Thoracic aorta (tissue), 2 donors: ENCODE results near the gene TMC5. TPM values are rescaled to one million over a fixed set of nuclear protein-coding genes. Genes with fewer than 3 reads are reported as not detected.
A peak's percentile ranks its signal among the peaks of the same experiment; 100 is the strongest.

Experiments
- ATAC-seq: fragments of 150-250 bp; one replicate; pipeline ENCODE4 v1.8.0; 2017; ENCODE audit warnings: low read depth; ENCODE audit not compliant: insufficient number of reproducible peaks, low FRiP score
- DNase-seq: peaks from one replicate; pipeline ENCODE4 v3.0.0-alpha.2; 2020; ENCODE audit warnings: low spot score
- H3K27ac ChIP-seq, 2 donors: fragments of 200-600 bp; sonication (generic); 1 replicate in 1 of 2; 2 replicates in 1 of 2; pipeline ENCODE4 v1.5.1; 2016; ENCODE audit warnings: mild to moderate bottlenecking in 2 of 2, moderate library complexity in 2 of 2
- H3K27me3 ChIP-seq: fragments of 200-600 bp; sonication (generic); replicated peaks from 2 replicates; pipeline ENCODE4 v1.6.0; 2016; ENCODE audit warnings: mild to moderate bottlenecking; ENCODE audit not compliant: insufficient read depth
- H3K36me3 ChIP-seq: fragments of 200-600 bp; sonication (generic); one replicate; pipeline ENCODE4 v1.5.1; 2016
- H3K4me1 ChIP-seq, 2 donors: fragments of 200-600 bp; sonication (generic); 1 replicate in 1 of 2; 2 replicates in 1 of 2; pipeline versions ENCODE4 v1.5.1 to v1.6.0; 2016; ENCODE audit warnings: low read depth in 2 of 2, mild to moderate bottlenecking in 1 of 2; ENCODE audit not compliant: control insufficient read depth in 1 of 2
- H3K4me3 ChIP-seq: fragments of 200-600 bp; sonication (generic); 2 replicates; pipeline ENCODE4 v1.5.1; 2016; ENCODE audit warnings: mild to moderate bottlenecking
- H3K9me3 ChIP-seq: fragments of 200-600 bp; sonication (generic); 2 replicates; pipeline ENCODE4 v1.5.1; 2016
- CTCF ChIP-seq: fragments of 200-600 bp; sonication (generic); IDR thresholded peaks from one replicate; pipeline ENCODE4 v1.5.1; 2019; ENCODE audit warnings: antibody characterized with exemption
- total RNA-seq, 2 donors: library from RNA; depleted of rRNA; stranded (reverse); fragments of >200 nt; gene quantifications; one replicate each; pipeline versions ENCODE4 v1.1.0 to v1.2.3, GENCODE V29; 2016

TMC5 gene
- total RNA-seq, 2 donors from 2014 or later = 0.71 TPM; not detected in 1

- Histone ChIP-seq H3K27me3 (no peaks in the 10 kb centered on the region), H3K9me3 (no peaks in the 10 kb centered on the region), H3K4me1 (peaks cover 23 to 58% of the 10 kb centered on the region in 2 donors), H3K27ac (peak within 1 kb of the TSS; percentile 85 to 90), H3K4me3 (peak within 1 kb of the TSS; percentile 83), H3K36me3 (no peaks in the 10 kb centered on the region)
- peak; percentile 22 for TF ChIP-seq CTCF
- ATAC-seq = peak; percentile 87
- DNase-seq = peak; percentile 85
These were observed 104.1 kb downstream of the TMC5 start, which contains the start of gene GDE1 for GRCh38 chr16:19521471-19522396. TSS of gene GDE1 (minus strand) at chr16:19522098. CDS start at chr16:19521964, 134 bp downstream.

- peaks cover 23 to 52% of the 10 kb centered on the region in 2 donors for H3K4me1 ChIP-seq
These were observed 104.7 kb downstream of the TMC5 start for GRCh38 chr16:19522397-19522732.

GRCh38 chr16:19522760-19523159 is 105.1 kb downstream of the TMC5 start:
- no peak for TF ChIP-seq CTCF
- H3K27ac ChIP-seq = peak overlapping the region; percentile 85 to 90

More at GRCh38 chr16:19522397-19522732, 104.7 kb downstream of the TMC5 start:
- ATAC-seq (no peak), DNase-seq (no peak)
- H3K9me3 ChIP-seq = no peaks in the 10 kb centered on the region
- H3K4me3 ChIP-seq = peak overlapping the region; percentile 83
- TF ChIP-seq CTCF = no peak
- peak overlapping the region; percentile 85 to 90 for H3K27ac ChIP-seq
- no peaks in the 10 kb centered on the region for H3K36me3 ChIP-seq
- H3K27me3 ChIP-seq = no peaks in the 10 kb centered on the region

GRCh38 chr16:19523184-19523558 is 105.5 kb downstream of the TMC5 start:
- Histone ChIP-seq H3K4me3 (peak overlapping the region; percentile 77), H3K36me3 (no peaks in the 10 kb centered on the region), H3K27me3 (no peaks in the 10 kb centered on the region), H3K4me1 (peaks cover 23 to 45% of the 10 kb centered on the region in 2 donors), H3K27ac (no peak overlapping the region), H3K9me3 (no peaks in the 10 kb centered on the region)
- no peak for TF ChIP-seq CTCF
- ATAC-seq (no peak), DNase-seq (no peak)

More at GRCh38 chr16:19522760-19523159, 105.1 kb downstream of the TMC5 start:
- no peaks in the 10 kb centered on the region for H3K9me3 ChIP-seq
- H3K36me3 ChIP-seq = no peaks in the 10 kb centered on the region
- no peak for DNase-seq
- ATAC-seq = no peak
- no peaks in the 10 kb centered on the region for H3K27me3 ChIP-seq
- H3K4me3 ChIP-seq = no peak overlapping the region
- peaks cover 23 to 48% of the 10 kb centered on the region in 2 donors for H3K4me1 ChIP-seq

- peaks cover 4% of the 10 kb centered on the region for H3K36me3 ChIP-seq
- DNase-seq = peak; percentile 93
- H3K27ac ChIP-seq = peak within 1 kb of the TSS; percentile 43 to 54
- ATAC-seq = no peak
- H3K9me3 ChIP-seq = no peaks in the 10 kb centered on the region
- H3K4me1 ChIP-seq = peaks cover 23 to 45% of the 10 kb centered on the region in 2 donors
- peak within 1 kb of the TSS; percentile 77 for H3K4me3 ChIP-seq
- no peaks in the 10 kb centered on the region for H3K27me3 ChIP-seq
- no peak for TF ChIP-seq CTCF
These were observed 106.1 kb downstream of the TMC5 start, which contains the start of gene CCP110 for GRCh38 chr16:19523559-19524355. TSS of gene CCP110 (plus strand) at chr16:19523942. CDS start at chr16:19527882, 3,940 bp downstream.
